ENCODE data around the gene SP3. TPM values are rescaled to one million over a fixed set of nuclear protein-coding genes. Genes with fewer than 3 reads are reported as not detected.
A peak's percentile ranks its signal among the peaks of the same experiment; 100 is the strongest.

SP3 gene
- polyA plus RNA-seq, 3 donors: 44.8 to 66.2 (median 54.2) TPM

DNA sequence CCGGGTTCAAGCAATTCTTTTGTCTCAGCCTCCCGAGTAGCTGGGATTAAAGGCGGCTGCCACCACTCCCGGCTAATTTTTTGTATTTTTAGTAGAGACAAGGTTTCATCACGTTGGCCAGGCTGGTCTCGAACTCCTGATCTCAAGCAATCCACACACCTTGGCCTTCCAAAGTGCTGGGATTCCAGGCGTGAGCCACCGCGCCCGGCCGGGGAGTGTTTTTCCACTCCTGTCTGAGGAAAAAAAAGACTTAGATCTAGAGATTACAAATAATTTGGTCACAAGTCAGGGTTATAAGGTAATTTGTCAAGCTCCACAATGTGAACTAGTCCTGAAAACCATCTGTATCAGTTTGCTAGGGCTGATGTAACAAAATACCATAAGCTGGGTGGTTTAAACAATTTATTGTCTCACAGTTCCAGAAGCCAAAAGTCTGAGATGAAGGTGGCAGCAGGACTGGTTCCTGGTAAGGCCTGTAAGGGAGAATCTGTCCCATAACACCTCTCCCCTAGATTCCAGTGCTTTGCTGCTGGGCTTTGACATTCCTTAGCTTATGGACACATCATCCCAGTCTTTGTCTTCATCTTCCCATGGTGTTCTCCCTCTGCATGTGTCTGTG lies 40.7 kb upstream of the SP3 start:
- no peaks in the 10 kb centered on the region for H3K36me3 ChIP-seq (replicated peaks in 1 of 2; ENCODE audit: control insufficient read depth in 1 of 2, insufficient read depth in 2 of 2, low read length in 2 of 2)
- WGBS (ENCODE audit: insufficient coverage): 95% methylated on average over 4 of the region's 11 CpGs

DNA sequence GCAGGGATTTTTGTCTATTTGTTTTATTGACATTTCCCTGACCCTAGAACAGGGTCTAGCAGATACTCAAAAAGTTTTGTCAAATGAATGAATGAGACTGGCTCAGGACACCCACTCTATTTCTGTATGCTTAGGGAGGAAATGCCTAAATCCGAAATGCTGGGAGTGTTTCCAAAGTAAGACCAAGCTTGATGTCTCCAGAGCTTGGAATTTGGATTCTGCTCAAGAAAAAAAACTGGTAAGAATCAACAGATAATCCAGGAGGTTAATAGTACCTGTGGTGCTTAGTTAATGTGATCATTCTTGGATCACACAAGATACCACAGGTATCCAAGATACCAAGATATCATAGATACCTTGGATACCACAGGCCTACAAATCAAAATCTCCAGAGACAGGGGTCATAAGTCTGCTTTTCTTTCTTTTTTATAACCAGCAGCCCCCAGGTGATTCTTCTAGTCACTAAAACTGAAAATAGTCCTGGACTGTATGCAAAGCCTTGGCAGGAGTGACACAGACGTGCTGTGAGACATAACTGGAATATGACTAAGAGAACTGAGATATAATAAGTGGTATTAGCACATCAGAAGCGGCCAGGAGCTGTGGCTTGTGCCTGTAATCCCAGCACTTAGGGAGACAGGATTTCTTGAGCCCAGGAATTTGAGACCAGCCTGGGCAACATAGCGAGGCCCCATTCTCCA lies 39.9 kb upstream of the SP3 start:
- intact Hi-C loops (cut with micrococcal nuclease): no loop called here
- Histone ChIP-seq H3K9me3 (replicated peaks in 1 of 2; ENCODE audit: control insufficient read depth in 1 of 2, insufficient read depth in 1 of 2, low read length in 2 of 2) (no peaks in the 10 kb centered on the region), H3K9ac (ENCODE audit: insufficient read depth, low read length, poor library complexity, severe bottlenecking) (no peak overlapping the region), H3K4me2 (replicated peaks; ENCODE audit: extremely low read depth, low read length, poor library complexity, severe bottlenecking) (no peak overlapping the region), H3K36me3 (replicated peaks in 1 of 2; ENCODE audit: control insufficient read depth in 1 of 2, insufficient read depth in 2 of 2, low read length in 2 of 2) (no peaks in the 10 kb centered on the region), H3K4me3 (replicated peaks in 1 of 3; ENCODE audit: low read depth in 2 of 3, low read length in 3 of 3) (no peak overlapping the region), H3K79me2 (ENCODE audit: insufficient read depth, low read length) (peaks cover 6% of the 10 kb centered on the region), H3K27me3 (ENCODE audit: control insufficient read depth in 2 of 2, insufficient read depth in 2 of 2, low read length in 2 of 2) (no peaks in the 10 kb centered on the region), H4K20me1 (ENCODE audit: insufficient read depth, low read length) (no peaks in the 10 kb centered on the region), H3K4me1 (ENCODE audit: control insufficient read depth in 1 of 2, insufficient read depth in 2 of 2, low read length in 2 of 2) (peaks cover 18 to 29% of the 10 kb centered on the region in 2 donors), H3K27ac (ENCODE audit: low read depth in 1 of 2, low read length in 2 of 2) (no peak overlapping the region), H2AFZ (ENCODE audit: insufficient read depth, low read depth, low read length, poor library complexity, severe bottlenecking) (no peak overlapping the region)
- Mint-ChIP-seq H3K27me3 (ENCODE audit: low read depth in 3 of 3) (peaks cover 0 to 5% (median 1%) of the 10 kb centered on the region in 3 donors), H3K36me3 (peaks cover 6 to 21% of the 10 kb centered on the region in 2 donors), H3K4me3 (no peak overlapping the region), H3K9me3 (no peaks in the 10 kb centered on the region), H3K4me1 (peaks cover 29% of the 10 kb centered on the region), H3K27ac (peak overlapping the region in 1 of 7 donors; percentile 67)
- TF ChIP-seq, protein P1, sequence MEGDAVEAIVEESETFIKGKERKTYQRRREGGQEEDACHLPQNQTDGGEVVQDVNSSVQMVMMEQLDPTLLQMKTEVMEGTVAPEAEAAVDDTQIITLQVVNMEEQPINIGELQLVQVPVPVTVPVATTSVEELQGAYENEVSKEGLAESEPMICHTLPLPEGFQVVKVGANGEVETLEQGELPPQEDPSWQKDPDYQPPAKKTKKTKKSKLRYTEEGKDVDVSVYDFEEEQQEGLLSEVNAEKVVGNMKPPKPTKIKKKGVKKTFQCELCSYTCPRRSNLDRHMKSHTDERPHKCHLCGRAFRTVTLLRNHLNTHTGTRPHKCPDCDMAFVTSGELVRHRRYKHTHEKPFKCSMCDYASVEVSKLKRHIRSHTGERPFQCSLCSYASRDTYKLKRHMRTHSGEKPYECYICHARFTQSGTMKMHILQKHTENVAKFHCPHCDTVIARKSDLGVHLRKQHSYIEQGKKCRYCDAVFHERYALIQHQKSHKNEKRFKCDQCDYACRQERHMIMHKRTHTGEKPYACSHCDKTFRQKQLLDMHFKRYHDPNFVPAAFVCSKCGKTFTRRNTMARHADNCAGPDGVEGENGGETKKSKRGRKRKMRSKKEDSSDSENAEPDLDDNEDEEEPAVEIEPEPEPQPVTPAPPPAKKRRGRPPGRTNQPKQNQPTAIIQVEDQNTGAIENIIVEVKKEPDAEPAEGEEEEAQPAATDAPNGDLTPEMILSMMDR (IDR thresholded peaks at IDR 0.05): no peak
- no peak for DNase-seq
- WGBS (ENCODE audit: insufficient coverage): 93% methylated on average over 2 of the region's 4 CpGs

More for the DNA sequence above, 40.7 kb upstream of the SP3 start:
- Histone ChIP-seq H3K27me3 (ENCODE audit: control insufficient read depth in 2 of 2, insufficient read depth in 2 of 2, low read length in 2 of 2) (no peaks in the 10 kb centered on the region), H3K79me2 (ENCODE audit: insufficient read depth, low read length) (peaks cover 14% of the 10 kb centered on the region), H3K9ac (ENCODE audit: insufficient read depth, low read length, poor library complexity, severe bottlenecking) (no peak overlapping the region), H3K27ac (ENCODE audit: low read depth in 1 of 2, low read length in 2 of 2) (no peak overlapping the region), H2AFZ (ENCODE audit: insufficient read depth, low read depth, low read length, poor library complexity, severe bottlenecking) (no peak overlapping the region), H4K20me1 (ENCODE audit: insufficient read depth, low read length) (no peaks in the 10 kb centered on the region), H3K4me3 (replicated peaks in 1 of 3; ENCODE audit: low read depth in 2 of 3, low read length in 3 of 3) (no peak overlapping the region), H3K9me3 (replicated peaks in 1 of 2; ENCODE audit: control insufficient read depth in 1 of 2, insufficient read depth in 1 of 2, low read length in 2 of 2) (no peaks in the 10 kb centered on the region), H3K4me1 (ENCODE audit: control insufficient read depth in 1 of 2, insufficient read depth in 2 of 2, low read length in 2 of 2) (peaks cover 21 to 33% of the 10 kb centered on the region in 2 donors), H3K4me2 (replicated peaks; ENCODE audit: extremely low read depth, low read length, poor library complexity, severe bottlenecking) (no peak overlapping the region)
- Mint-ChIP-seq H3K27me3 (ENCODE audit: low read depth in 3 of 3) (peaks cover 0 to 4% (median 1%) of the 10 kb centered on the region in 3 donors), H3K36me3 (peaks cover 8 to 23% of the 10 kb centered on the region in 2 donors), H3K4me3 (no peak overlapping the region), H3K4me1 (peaks cover 34% of the 10 kb centered on the region), H3K9me3 (no peaks in the 10 kb centered on the region), H3K27ac (peak overlapping the region in 2 of 7 donors; percentile 48 to 68)
- intact Hi-C loops (cut with micrococcal nuclease): no loop called here
- TF ChIP-seq, protein P1 (IDR thresholded peaks at IDR 0.05): no peak
- no peak for DNase-seq

Measured in CD14-positive monocyte (primary cell).